Measurements from ENCODE around the gene HNRNPUL2.
"Not testable (repeated sequence)": the region's sequence is repeated elsewhere in the genome, so short reads cannot be mapped to it uniquely, and the experiment has no call there.

The HNRNPUL2 gene

GRCh38 chr11:62703921-62704320, 23.3 kb downstream of the HNRNPUL2 start:
- DNase-seq (ENCODE audit: low read depth) = not testable (repeated sequence)

GRCh38 chr11:62702246-62702645, 25.0 kb downstream of the HNRNPUL2 start:
- DNase-seq (ENCODE audit: low read depth) = no peak

- DNase-seq (ENCODE audit: low read depth) = peak; percentile 57
These were observed 32.6 kb downstream of the HNRNPUL2 start for GRCh38 chr11:62694455-62695167.

- DNase-seq (ENCODE audit: low read depth) = not testable (repeated sequence)
These were observed 33.6 kb downstream of the HNRNPUL2 start for GRCh38 chr11:62693624-62694023.

- DNase-seq (ENCODE audit: low read depth) = no peak
These were observed 37.7 kb downstream of the HNRNPUL2 start, which contains the start of gene LRRN4CL for GRCh38 chr11:62689421-62690183. LRRN4CL (minus strand) TSS chr11:62689530; CDS start chr11:62688508, 1,022 bp downstream.

GRCh38 chr11:62688491-62688890, 38.8 kb downstream of the HNRNPUL2 start:
- no peak for DNase-seq (ENCODE audit: low read depth)

- no peak for DNase-seq (ENCODE audit: low read depth)
These were observed 39.5 kb downstream of the HNRNPUL2 start for GRCh38 chr11:62687508-62688396.

GRCh38 chr11:62682518-62682917, 44.7 kb downstream of the HNRNPUL2 start:
- DNase-seq (ENCODE audit: low read depth) = no peak

- no peak for DNase-seq (ENCODE audit: low read depth)
These were observed 46.4 kb downstream of the HNRNPUL2 start for GRCh38 chr11:62680825-62681240.

- peak; percentile 79 for DNase-seq (ENCODE audit: low read depth)
These were observed 48.2 kb downstream of the HNRNPUL2 start, which contains the start of gene UBXN1 for GRCh38 chr11:62678770-62679696. UBXN1 (minus strand) TSS chr11:62679073; CDS start chr11:62678923, 150 bp downstream.

GRCh38 chr11:62678433-62678769, 48.9 kb downstream of the HNRNPUL2 start:
- DNase-seq (ENCODE audit: low read depth) = no peak

- DNase-seq (ENCODE audit: low read depth) = no peak
These were observed 49.5 kb downstream of the HNRNPUL2 start for GRCh38 chr11:62677714-62678113.

- no peak for DNase-seq (ENCODE audit: low read depth)
These were observed 50.1 kb downstream of the HNRNPUL2 start for GRCh38 chr11:62677156-62677555.

GRCh38 chr11:62676698-62677097, 50.6 kb downstream of the HNRNPUL2 start:
- DNase-seq (ENCODE audit: low read depth) = no peak

- DNase-seq (ENCODE audit: low read depth) = not testable (repeated sequence)
These were observed 51.8 kb downstream of the HNRNPUL2 start for GRCh38 chr11:62675415-62675814.

GRCh38 chr11:62673196-62673525, 54.1 kb downstream of the HNRNPUL2 start:
- no peak for DNase-seq (ENCODE audit: low read depth)

GRCh38 chr11:62671608-62672389, 55.5 kb downstream of the HNRNPUL2 start, which contains the start of the genes LBHD1 and UQCC3:
LBHD1 (minus strand) TSS chr11:62672267; CDS start chr11:62670031, 2,236 bp downstream.
UQCC3 (plus strand) TSS chr11:62671673; CDS start chr11:62671746, 73 bp downstream.
- peak; percentile 59 for DNase-seq (ENCODE audit: low read depth)

GRCh38 chr11:62671236-62671607, 56.0 kb downstream of the HNRNPUL2 start:
- DNase-seq (ENCODE audit: low read depth) = no peak

GRCh38 chr11:62669420-62670161, 57.7 kb downstream of the HNRNPUL2 start:
- no peak for DNase-seq (ENCODE audit: low read depth)

Measured in T-helper 22 cell (primary cell).